CD4-positive, alpha-beta T cell treated with Interleukin-4 for 1 hour (primary cell): ENCODE data around the gene SCN3A.

Source experiments
- DNase-seq, 2 donors: peaks; one replicate each; pipeline ENCODE4 v3.0.0-alpha.2; 2020 to 2022

The SCN3A gene

DNA sequence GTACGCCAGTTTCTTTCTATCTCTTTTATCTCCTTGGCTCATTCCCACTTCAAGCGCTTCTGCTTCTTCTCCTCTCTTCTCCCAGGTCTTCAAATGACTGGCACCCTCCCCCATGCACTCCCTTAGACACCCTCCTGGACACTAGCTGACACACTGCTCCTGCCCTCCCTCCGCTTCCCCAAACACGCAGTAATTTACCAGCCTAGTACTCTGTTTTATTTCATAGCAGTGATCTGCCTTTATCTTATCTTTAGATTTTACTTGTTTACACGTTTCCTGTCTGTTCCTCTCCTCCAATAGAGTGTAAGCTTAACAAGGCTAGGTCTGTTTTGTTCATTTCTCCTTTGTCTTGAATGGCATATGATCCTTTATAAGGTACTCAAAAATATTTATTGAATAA lies 93.9 kb downstream of the SCN3A start:
- no peak for DNase-seq

GRCh38 chr2:165105926-165106325 lies 97.9 kb downstream of the SCN3A start:
- DNase-seq = no peak

DNA sequence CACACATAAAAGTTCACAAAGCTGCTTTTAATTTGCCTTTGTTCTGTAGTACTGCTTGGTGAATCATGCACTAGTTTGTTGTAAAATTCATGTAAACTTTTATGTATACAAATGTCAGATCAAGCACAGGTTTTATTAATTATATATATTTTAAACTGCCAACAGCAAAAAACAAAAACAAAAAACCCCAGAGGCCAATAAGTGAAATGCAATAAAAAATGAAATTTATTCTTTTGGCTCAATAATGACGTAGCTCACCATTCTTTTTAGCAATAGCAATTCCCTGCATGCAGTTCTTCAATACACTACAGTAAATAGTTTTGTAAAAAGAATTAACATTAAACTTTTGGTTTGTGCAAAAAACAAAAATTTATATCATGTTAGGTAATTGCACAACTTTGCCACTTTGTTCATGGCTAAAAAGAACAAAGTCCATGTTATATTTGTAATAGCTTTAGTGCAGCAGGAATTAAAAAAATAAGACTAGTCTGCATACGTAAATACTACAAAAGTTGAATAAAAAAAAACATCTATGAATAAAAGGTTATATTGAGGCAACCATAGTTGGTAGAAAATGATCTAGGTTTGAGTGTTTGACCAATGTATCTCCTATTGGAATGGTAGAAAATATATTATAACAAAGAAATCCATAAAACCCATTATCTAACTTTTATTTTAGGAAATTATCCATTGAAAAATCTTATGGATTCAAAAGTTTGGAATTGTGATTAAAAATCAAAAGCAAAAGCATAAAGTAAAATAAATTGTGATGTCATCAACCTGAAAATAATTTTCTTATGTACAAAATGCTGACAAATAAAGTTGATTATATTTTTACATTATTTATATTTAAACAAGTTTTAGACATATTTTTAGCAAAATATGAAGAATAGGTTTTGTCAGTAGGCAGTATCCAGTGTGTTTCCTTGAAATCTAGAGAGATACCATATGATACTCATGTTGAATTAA lies 115.6 kb downstream of the SCN3A start:
- DNase-seq = no peak

GRCh38 chr2:165086337-165086736 lies 117.5 kb downstream of the SCN3A start:
- DNase-seq = no peak

DNA sequence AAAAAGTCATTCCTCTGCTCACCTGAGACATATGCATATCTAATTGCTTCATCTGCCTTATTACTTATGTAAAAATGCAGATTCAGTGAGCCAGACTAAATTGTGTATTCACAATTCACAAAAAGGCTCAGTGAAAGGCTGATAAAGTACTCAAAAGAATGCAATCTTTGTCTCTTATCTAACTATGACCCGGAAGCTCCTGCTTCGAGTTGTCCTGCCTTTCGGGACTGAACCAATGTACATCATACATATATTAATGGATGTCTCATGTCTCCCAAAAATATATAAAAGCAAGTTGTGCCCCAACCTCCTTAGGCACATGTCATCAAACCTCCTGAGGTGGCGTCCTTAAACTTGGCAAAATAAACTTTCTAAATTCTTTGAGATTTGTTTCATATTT lies 120.5 kb downstream of the SCN3A start:
- no peak for DNase-seq

- DNase-seq = no peak
These were observed 121.4 kb downstream of the SCN3A start for GRCh38 chr2:165082479-165082878.

DNA sequence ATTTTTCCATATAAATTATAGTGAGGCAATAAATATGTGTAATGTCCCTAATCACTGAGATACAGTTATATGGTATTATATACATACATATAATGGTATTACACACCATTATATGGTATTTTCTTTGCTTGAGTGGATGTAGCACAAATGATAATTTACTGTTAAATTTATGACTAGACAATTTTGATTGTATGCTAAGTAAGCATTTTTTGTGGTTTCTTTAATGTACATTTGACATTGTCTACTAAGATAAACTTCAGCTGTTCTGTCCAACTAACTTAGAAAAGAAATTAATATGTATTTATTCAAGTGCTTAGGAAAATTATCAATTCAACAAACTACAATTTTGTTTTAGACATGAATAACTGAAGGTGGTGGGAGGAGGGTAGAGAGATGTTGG lies 122.6 kb downstream of the SCN3A start:
- no peak for DNase-seq

DNA sequence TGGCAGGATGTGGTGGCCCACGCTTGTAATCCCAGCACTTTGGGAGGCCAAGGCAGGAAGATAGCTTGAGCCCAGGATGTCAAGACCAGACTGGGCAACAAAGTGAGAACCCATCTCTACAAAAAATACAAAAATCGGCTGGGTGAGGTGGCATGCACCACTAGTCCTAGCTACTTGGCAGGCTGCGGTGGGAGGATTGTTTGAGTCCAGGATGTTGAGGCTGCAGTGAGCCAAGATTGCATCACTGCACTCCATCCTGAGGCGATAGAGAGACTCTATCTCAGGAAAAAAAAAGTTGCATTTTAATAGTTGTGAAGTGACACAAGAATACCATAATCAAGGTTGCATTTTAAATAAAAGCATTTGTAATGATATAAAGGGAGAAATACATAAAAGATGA lies 124.4 kb downstream of the SCN3A start:
- DNase-seq = no peak

- DNase-seq = no peak
These were observed 124.9 kb downstream of the SCN3A start for GRCh38 chr2:165078913-165079312.

GRCh38 chr2:165074884-165075283 lies 129.0 kb downstream of the SCN3A start:
- no peak for DNase-seq

- no peak for DNase-seq
These were observed 129.5 kb downstream of the SCN3A start for GRCh38 chr2:165074323-165074722.

DNA sequence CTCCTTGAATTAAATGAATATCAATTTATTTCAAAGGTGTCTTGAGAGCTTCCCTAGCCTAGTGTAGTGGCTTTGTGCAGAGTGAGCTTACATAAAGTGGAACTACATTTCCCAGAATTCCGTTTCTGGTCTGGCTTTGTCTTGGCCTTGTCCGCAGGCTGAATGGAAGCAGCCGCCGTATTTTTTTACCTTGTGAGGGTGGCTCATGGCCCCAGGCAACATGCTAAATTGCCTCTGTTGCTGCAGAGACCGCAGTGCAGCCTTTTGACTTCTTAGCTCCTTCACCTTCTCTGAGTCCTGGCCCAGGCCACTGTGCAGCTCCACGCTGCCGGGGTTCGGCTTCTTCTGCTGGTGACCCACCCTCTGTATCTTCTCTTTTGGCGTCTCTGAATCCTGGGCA lies 133.8 kb downstream of the SCN3A start:
- no peak for DNase-seq

DNA sequence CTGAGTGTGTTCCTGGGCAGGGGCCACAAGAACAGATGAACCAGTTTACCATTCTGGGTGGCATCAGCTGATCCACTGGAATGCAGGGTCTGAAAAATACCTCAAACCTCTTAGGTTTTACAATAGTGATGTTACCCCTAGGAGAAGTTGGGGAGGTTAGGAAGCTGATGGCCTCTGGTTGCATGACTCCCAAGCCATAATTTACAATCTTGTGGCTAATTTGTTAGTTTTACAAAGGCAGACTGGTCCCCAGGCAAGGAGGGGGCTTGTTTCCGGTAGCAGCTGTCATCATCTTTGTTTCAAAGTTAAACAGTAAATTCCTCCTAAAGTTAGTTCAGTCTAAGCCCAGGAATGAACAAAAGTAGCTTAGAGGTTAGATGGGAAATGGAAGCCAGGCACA lies 134.7 kb downstream of the SCN3A start:
- DNase-seq = no peak

DNA sequence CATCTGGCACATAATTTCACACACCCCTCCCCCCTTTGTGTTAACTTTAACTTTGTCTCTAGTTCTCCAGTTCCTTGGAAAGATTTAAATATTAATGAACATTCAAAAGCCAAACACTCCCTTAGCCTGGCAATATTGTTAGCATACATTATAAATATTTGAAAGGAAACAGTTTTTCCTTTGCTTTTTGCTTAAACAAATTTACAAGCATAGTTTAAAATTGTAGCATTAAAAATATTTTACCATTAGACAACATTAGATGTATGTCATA lies 135.4 kb downstream of the SCN3A start:
- no peak for DNase-seq

DNA sequence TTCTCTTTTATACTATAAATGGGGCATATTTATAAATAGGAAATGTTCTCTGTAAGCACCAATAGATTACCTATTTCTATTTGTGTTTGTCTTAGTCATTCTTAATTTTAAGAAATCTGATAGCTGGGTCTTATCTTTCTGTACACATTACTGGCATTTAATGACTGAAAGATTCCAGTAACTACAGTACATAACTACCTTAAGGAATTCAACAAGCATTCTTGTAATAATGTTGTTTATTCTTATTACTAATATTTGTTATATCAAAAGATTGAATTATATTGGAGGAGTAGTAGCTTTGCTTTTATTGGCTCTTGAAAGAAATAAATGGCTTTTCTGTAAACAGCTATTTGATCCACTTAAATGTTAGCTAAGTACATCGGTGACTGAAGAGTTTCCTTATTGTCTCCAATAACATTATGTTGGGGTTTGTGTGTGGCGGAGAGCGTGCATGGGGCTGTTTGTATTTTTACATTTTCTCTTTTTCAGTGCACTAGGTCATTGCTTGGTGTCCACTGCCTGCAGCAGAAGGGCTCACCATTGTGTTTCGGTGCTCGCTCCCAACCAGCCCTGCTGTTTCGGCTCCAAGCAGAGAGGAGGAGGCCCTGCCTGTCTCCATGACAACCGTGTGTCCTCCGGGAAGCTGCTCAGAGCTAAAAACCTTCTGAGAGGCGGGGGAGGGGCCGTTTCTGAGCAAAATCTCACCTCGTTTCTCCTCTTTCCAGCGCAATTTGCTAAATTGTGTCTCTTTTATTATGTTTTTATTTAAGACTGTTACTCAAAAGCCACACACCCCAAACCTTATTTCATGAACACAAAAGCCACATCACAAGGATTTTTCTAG lies 136.0 kb downstream of the SCN3A start:
- no peak for DNase-seq

DNA sequence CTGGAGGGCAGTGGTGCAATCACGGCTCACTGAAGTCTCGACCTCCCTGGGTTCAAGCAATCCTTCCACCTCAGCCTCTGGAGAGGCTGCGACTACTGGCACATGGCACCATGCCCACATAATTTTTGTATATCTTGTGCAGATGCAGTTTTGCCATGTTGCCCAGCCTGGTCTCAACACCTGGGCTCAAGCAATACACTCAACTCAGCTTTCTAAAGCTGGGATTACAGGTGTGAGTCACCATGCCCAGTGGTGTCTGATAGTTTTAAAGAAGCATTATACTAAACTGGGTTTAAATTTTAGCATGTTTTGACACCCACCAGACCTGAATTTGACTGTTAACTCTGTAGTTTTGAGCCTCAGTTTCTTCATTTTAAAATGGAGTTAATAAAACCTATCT lies 139.1 kb downstream of the SCN3A start:
- no peak for DNase-seq

- no peak for DNase-seq
These were observed 143.4 kb downstream of the SCN3A start for GRCh38 chr2:165060411-165060810.

GRCh38 chr2:165058476-165059265 lies 145.2 kb downstream of the SCN3A start:
- no peak for DNase-seq

GRCh38 chr2:165057931-165058330 lies 145.9 kb downstream of the SCN3A start:
- no peak for DNase-seq

- no peak for DNase-seq
These were observed 146.5 kb downstream of the SCN3A start for GRCh38 chr2:165057308-165057707.

DNA sequence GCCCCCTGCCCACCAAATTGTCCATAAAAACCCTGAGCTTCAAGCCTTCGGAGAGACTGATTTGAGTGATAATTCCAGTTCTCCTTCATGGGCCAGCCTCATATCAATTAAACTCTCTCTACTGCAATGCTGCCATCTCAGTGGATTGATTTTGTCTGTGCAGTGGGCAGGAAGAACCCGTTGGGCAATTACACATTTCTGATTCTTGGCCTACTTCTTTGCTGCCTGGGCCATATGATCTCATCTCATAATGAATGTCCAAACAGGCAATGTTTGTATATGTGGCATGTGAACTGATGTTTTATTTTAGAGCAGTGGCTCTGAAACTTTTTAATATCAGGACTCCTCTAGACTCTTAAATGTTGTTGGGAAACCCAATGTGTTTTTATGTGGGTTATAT lies 147.3 kb downstream of the SCN3A start:
- no peak for DNase-seq

DNA sequence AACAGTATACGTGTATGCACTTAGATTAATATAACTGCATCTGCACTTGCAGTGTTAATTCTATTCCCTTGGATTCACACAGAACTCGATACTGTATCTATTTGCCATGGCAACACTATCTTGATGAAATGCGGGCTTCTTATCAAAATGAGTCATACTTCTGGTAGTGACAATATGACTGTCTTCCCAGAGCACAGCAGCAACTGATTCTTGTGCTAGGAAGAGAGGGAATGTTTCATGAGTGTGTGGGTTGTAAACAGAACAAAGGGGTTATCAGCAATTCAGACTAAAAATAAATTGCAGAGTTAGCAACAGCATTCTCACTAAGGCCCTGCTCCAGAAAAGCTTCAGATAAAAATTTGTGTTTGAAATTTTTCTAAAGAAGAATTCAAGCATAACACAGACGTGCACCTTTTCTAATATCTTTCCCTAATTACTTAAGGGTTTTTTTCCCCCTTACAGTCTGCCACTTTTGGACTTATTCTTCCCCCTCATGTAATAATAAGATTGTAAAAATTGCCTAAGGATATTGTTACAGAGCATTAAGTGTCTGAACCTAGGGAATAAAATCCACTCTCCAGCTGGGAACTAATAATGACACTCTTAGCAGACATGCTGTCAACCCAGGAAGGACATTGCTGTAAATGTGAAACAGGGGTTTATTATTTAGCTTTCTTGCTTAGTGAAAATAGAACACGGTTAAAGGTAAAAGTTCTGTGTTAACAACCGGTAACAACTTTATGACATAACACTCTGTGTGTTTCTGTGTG lies 148.6 kb downstream of the SCN3A start:
- no peak for DNase-seq

- DNase-seq = no peak
These were observed 149.2 kb downstream of the SCN3A start for GRCh38 chr2:165054652-165055051.
